Stimulated activated CD4-positive, alpha-beta T cell treated with anti-CD3 and anti-CD28 coated beads, TNF-alpha, amount 100 ng/mL, for 24 hours (primary cell): ENCODE results near the gene PIGL.
"Not testable (repeated sequence)": the region's sequence is repeated elsewhere in the genome, so short reads cannot be mapped to it uniquely, and the experiment has no call there.

Experiments
- DNase-seq, 3 experiments: peaks; one replicate each; pipeline ENCODE4 v3.0.0-alpha.2; 2020; ENCODE audit warnings: low read depth in 3 of 3

Gene PIGL

DNA sequence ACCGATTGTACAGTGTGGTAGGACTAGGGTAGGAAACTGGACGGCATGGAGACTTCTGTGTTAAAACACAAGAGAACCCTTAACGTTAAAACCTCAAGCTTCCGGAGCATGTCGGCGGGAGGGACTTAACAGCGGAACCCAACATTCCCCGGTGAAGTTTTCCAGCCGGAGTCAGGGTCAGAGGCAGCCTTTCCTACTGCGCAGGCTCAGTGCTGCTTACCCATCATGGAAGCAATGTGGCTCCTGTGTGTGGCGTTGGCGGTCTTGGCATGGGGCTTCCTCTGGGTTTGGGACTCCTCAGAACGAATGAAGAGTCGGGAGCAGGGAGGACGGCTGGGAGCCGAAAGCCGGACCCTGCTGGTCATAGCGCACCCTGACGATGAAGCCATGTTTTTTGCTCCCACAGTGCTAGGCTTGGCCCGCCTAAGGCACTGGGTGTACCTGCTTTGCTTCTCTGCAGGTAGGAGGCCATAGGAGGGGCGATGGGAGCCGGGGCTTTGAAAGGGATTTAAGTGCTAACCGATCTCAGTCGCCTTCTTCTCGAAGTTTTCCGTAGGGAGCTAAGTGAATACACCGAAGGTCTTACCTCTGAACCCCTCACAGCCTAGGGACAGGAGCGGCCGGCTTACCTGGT is at the start of gene PIGL:
PIGL (plus strand) TSS at position 209 of the 634 bp plus-strand sequence; CDS start at position 226, 17 bp downstream.
- DNase-seq, result peak; percentile 80 to 87 (median 86)

DNA sequence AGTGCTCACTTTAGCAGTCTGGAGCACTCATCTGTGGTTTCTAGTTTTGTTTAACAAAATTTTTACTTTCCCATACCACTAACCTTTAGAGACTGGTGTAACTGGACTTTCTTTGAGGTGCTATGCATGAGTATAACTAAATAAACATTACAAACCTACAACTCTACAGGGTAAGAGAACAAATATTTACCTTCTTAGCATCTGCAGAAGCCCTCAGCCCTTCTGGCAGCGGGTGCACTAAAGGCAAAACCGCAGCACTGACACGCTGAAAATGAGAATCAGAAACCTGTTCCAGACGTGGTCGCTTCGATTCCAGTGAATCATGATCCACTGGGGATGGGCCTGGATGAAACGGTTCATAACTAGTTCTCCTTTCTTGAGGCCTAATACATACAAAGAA is 45.4 kb upstream of the PIGL start:
- DNase-seq, result no peak

DNA sequence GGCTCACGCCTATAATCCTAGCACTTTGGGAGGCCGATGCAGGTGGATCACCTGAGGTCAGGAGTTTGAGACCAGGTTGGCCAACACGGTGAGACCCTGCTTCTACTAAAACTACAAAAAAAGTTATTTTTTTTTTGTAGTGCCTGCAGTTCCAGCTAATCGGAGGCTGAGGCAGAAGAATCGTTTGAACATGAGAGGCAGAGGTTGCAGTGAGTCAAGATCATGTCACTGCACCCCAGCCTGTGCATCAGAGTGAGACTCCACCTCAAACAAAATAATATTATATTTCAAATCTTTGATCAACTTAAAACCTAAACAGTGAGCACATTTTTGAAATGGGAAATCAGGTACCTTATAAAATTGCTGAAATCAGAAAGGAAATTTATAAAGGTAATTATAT is 38.2 kb upstream of the PIGL start:
- no peak for DNase-seq

DNA sequence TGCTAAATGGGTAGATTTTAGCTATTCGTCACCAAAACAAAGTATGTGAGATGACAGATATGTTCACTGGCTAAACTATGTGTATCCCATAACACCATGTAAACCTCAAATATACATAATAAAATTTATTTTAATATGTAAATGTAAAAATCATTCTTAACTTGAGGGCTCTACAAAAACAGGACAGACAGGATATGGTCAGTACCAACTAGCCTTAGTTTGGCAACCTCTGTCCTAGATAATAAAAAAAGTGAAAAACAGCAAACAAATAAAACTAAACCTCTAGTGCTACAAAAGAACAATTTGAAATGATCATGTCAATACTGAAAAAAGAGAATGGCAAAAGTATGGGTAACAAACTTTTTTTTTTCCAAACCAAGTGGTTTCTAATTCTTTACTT is 35.4 kb upstream of the PIGL start:
- DNase-seq, result no peak

DNA sequence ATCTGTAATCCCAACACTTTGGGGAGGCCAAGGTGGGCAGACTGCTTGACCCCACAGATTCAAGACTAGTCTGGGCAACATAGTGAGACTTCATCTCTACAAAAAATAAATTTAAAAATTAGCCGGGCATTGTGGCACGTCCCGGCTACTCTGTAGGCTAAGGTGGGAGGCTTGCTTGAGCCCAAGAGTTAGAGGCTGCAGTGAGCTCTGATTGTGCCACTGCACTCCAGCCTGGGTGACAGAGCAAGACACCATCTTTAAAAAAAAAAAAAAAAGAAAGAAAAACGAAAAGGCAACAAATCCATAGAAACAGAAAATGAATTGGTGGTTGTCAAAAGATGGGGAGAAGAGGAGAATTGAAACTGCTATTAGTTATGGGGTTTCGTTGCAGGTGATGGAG is 29.4 kb upstream of the PIGL start:
- DNase-seq, result no peak

DNA sequence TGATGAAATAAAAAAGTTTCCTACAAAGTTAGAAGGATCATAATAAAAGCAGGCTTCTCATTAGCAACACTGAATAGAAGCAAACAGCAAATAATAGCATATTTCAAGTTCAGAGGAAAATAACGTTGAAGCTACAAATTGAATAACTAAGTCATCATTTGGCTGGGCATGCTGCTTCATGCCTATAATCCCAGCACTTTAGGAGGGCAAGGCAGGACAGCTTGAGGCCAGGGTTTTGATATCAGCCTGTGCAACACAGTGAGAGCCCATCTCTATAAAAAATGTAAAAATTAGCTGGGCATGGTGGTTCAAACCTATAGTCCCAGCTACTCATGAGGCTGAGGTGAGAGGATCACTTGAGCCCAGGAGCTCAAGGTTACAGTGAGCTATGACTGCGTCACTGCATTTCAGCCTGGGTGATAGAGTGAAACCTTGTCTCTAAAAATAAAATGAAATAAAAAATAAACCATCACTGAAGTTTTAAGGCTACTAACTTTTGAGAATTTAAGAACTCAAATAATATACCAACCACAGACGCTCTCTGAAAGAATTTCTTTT is 27.1 kb upstream of the PIGL start:
- DNase-seq, result no peak

DNA sequence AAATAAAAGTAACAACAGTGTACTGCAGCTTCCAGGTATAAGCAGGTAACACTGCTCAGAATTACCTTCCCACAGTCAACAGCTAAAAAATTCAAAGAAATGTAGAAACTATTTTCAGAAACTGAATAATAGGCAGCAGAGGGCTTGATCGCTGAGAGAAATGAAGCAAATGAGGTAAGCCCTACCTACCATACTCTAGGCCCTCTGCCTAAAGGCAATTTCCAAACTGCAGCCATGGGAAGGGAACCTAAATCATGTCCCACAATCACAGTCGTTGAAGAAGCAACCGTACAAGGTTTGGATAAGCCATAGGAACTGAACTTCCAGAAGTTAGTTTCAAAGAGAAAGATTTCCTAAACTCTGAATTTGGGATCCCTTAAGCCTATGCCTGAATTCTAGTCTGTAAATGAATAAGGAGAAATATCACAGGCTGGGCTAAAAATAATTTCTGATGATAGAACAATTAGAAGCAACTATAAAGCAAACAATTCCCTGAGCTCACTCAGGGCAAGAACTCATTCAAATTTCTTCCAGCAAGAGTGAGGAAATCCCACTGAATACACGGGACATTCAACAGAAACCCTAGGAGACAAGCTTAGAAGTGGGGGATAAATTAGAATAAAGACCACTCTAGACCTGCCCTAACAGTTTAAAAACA is 26.2 kb upstream of the PIGL start:
- DNase-seq, result no peak

DNA sequence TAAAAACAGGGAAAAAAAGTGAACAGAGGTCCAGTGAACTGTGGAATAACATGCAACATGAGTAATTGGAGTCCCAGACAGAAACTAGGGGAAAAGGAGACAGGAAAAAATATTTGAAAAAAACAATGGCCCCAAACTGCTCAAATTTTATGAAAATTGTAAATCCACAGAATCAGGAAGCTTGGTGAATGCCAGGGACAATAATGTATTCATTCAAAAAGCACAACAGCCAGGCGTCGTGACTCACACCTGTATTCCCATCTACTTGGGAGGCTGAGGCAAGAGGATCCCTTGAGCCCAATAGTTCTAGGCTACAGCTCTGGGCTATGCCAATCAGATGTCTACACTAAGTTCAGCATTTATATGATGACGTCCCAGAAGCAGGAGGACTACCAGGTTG is 25.4 kb upstream of the PIGL start:
- no peak for DNase-seq

DNA sequence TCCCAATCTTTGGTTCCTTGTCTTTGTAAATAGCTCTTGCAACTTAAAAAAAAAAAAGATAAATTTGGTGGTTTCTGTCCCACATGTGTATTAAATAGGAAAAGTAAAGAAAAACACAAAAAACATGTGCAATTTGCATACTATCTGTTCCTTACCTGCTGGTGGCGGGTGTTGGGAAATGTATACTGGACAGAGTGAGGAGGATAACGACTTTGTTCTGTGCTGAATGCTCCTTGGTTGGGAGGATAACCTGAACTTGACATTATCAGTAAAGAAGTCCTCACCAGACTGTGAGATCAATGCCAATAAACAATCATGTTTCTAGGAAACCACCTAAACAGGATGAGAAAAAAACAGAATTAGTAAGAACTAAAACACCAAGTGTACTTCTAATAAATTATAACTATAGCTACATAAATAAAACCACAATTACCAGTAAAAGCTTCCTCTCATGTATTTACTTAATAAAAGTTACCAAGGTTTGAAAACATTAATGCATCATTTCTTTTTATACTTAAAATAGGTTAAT is 22.6 kb upstream of the PIGL start:
- not testable (repeated sequence) for DNase-seq

DNA sequence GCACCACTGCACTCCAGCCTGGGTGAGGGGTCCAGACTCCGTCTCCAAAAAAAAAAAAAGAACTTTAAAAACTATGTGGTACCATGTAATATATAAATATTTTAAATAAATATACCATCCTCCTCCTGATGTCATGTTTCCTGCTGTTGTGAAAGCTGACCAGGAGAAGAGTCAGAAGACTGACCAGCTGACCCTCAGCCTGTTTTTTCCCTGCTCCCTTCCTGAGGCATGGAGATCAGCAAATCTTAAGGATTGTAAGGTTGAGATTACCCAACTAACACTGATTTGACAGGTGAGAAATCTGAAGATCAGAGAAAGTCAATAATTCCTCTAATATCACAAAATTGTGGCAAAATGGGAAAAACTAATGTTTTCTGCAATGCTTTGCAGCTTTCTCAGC is 19.7 kb upstream of the PIGL start:
- no peak for DNase-seq

DNA sequence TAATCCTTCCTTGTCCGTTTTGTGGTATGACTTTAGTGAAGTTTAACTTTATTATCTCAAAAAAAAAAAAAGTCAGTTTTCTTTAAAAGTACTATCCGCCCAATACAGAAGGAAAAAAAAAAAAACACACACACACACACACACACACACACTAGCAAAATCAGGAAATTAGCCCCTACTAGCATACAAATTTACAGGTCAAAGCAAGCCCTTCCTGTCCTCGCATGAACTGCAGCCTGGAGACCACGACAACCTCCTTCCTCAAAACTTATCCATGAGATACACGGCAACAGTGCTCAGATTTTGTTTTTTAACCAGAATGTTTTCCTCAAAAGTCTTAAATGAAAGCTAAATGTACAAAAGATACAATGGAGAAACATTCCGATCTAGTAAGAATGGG is 17.9 kb upstream of the PIGL start:
- no peak for DNase-seq

DNA sequence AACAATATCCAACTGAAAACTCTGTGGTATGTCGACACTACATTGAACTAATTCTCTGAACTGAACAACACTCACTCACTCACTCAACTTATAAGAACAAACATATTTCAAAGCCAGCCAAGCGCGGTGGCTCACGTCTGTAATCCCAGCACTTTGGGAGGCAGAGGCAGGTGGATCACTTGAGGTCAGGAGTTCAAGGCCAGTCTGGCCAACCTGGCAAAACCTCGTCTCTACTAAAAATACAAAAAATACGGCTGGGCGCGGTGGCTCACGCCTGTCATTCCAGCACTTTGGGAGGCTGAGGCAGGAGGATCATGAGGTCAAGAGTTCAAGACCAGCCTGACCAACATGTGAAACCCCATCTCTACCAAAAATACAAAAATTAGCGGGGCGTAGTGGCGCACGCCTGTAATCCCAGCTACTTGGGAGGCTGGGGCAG is 15.3 kb upstream of the PIGL start:
- not testable (repeated sequence) for DNase-seq

DNA sequence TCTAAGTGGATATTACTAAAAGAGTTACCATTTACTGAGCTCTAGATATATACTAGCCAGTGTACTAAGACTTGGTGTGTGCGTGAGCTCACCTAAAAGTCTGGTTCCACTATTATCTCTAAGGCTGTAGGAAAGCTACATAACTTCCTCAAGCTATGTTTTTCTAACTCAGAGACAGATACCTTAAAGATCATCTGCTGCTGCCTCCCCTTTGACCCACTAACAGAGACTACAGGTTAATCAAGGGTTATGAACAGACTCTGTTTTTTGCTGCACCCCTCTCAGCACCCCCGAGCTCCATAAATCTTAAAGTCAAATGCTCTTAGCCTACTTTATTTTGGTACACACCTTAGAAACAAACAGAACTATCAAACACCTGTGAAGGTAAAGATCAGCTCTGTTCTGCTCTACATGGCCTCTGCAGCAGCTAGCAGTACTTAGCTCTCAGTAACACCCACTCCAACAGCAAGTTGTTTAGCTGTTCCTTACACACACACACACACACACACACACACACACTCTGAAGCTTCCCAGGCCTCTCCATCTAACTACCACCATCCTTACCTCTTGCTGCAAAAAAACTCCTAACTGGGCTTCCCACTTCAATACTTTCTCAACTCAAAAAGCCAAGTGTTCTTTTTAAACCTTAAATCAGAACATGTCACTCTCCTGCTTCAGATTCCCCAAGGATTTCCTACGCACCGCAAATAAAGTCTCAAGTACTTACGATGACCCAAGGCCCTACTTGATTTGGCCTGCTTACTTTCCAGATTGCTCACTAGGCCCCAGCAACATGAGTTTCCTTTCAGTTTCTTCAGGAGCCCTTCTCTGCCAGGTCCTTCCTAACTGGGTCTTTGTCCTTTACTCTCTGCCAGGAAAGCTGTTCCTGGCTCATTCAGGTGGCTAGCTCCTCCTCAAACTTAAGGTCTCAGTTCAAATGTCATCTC is 14.2 kb upstream of the PIGL start:
- DNase-seq, result not testable (repeated sequence)

DNA sequence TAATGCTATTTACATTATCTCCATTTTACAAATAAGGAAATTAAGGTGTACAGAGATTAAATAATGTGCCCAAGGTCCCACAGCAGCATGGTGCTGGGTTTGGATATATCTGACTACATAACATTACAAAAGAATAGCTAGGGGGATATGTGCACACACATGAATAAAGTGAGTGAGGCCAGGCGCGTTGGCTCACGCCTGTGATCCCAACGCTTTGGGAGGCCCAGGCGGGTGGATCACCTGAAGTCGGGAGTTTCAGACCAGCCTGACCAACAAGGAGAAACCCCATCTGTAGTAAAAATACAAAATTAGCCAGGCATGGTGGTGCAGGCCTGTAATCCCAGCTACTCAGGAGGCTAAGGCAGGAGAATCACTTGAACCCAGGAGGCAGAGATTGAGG is 12.2 kb upstream of the PIGL start:
- DNase-seq, result not testable (repeated sequence)

DNA sequence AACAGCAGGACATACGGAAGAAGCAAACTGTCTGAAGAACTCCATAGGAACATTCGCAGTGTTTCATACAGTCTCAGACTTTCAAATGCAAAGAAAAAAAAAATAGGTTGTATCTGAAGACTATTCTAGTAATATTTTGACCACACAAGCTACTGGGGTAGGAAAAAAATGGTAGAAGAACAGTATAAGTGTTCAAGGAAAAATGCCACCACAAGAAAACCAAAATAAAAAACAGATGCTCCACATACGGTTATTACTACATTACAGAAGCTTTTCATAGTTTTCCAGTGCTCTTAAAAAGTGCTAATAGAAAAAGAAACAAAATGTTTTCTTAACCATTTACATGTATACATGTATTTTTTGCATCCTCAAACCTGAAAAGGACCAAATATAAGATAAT is 5.4 kb upstream of the PIGL start:
- no peak for DNase-seq

DNA sequence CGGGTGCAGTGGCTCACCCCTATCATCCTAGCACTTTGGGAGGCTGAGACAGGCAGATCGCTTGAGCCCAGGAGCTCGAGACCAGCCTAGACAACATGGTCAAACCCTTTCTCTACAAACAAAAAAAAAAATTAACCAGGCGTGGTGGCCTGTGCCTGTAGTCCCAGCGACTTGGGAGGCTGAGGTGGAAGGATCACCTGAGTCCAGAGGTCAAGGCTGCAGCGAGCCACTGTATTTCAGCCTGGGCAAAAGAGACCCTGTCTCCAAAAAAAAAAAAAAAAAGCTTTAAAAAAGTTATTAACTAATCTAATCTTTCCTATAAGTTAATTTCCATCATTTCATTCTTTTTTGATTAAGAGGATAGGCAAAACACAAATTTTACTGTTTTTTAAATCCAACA is 4.2 kb upstream of the PIGL start:
- DNase-seq, result no peak

DNA sequence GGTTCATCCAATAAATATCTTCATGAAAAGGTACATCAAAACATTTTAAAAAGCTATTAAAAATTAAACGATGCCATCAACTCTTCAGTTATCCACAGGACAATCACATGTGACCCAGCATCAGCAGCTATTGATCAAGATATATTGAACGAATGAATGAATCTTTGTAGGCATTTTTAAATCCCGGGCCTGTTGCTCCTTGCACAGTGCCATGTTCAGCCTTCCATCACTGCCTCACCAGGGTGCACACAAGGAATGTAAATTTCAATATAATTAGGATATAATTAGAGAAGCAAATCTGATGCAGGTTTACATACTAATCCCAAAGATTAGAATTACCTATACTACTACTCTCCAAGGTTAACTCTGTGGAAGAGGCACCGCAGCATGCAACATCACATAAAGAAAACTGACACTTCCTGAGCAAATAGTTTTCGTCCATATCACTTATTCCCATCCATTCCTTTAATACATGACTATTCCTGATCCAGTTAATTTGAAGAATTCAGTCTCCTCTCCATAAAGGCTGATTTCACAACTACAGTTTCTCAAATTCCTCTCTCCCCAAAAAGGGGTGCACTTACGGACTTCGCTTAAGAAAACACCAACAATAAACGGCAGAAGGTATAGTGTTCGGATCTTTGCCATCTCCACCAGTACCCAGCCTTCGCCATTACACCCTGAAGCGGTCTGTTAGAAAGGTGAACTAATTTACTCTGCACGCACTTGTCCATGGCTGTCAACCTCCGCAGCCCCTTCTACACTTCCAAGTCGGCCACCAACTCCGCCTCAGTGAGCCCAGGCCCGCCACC is 2.6 kb upstream of the PIGL start:
- DNase-seq, result no peak

DNA sequence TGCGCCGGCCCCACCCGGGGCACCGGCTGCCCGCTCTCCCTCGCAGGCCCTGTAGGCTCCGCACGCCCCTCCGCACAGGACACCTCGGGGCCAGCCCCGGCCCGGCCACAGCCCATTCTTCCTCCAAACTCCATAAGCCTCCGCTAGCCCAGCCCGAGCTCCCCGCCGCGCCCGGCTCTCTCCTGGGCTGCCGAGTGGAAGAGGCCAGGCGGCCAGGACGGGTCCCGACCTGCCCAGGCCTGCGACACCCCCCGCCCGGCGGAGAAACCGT is 2.1 kb upstream of the PIGL start:
- DNase-seq, result peak in 2 of 3 experiments; percentile 6 to 42

DNA sequence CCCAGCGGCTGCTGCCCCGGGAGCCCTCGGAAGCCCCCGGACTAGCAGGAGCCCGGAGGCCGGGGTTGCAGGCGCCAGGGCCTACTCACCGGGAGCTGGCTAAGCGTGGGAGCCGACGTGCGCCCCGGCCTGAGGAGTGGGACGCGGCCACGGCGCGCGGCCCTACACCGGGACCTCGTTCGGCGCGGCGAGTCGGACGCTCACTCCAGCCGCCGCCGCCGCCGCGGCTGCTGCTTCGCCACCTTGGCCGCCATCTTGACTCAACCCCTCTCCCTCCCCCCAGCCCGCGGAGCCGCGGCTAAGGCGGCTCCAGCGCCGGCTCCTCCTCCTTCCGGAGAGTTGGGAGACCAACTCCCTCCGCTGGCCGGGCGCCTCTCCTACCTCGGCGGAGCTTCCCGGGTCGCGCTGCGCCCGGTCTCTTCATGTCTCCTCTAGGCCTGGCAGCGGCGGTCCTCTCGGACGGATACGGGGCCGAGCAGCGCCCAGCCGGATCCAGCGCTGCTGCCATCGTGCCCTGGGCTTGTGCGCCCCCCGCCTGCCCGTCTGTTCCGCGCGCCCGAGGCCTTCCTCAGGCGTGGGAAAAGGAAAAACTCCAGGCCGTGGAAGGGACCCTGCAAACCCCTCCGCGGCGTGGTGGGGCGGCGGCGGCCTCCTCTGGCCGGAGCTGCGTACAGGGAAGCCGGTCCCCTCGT is 1.6 kb upstream of the PIGL start, which contains the start of gene NCOR1:
NCOR1 (minus strand) TSS at position 262 of the 692 bp plus-strand sequence. CDS start 20,965 bp downstream, outside the sequence.
- peak; percentile 79 to 89 (median 81) for DNase-seq

DNA sequence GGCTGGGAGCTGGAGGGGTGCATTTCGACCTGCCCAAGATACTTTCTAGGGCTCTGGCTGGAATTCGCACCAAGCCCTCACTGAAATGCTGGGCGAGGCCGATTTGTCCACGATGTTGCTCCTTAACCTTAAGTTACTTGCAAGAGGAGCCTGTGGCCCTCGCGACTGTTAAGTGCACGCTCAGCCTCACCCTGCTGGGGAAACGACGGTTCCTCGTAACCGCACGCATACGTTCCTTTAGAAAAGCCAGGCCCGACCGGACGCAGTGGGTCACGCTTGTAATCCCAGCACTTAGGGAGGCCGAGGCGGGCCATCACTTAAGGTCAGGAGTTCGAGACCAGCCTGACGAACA is 1.1 kb upstream of the PIGL start:
- DNase-seq, result no peak
